K562 (cell line): ENCODE data around the gene LMTK2. TPM values are rescaled to one million over a fixed set of nuclear protein-coding genes. Genes with fewer than 3 reads are reported as not detected.

Experiments used
- BRF2 ChIP-seq: IDR thresholded peaks from 3 replicates; pipeline ENCODE4 v1.6.1; 2011; ENCODE audit warnings: borderline replicate concordance, mild to moderate bottlenecking; ENCODE audit not compliant: insufficient read length, insufficient read depth
- CBFA2T2 ChIP-seq: fragments of 450-650 bp; conservative IDR thresholded peaks from 2 replicates; pipeline ENCODE4 v1.6.1; 2017; ENCODE audit warnings: mild to moderate bottlenecking
- CBX3 ChIP-seq, 2 experiments: IDR thresholded peaks; 1 replicate in 1 of 2; 2 replicates in 1 of 2; pipeline ENCODE4 v1.6.1; 2012; ENCODE audit warnings: inconsistent platforms in 2 of 2, low read length in 2 of 2, borderline replicate concordance in 1 of 2, control low read depth in 1 of 2
- CEBPG ChIP-seq, 3 experiments: fragments of 200-800 bp in 1 of 3; sonication (Bioruptor generic) in 1 of 3; sonication (generic) in 1 of 3; formaldehyde crosslinking in 1 of 3; IDR thresholded peaks in 2 of 3; conservative IDR thresholded peaks in 1 of 3; 2 replicates each; pipeline versions ENCODE4 v1.6.1 to v1.8.0; 2016 to 2022; ENCODE audit warnings: missing compliant biosample characterization in 2 of 3, missing genetic modification characterization in 2 of 3, mild to moderate bottlenecking in 1 of 3, missing genetic modification reagents in 1 of 3
- ELF4 ChIP-seq: fragments of 450-650 bp; formaldehyde crosslinking; IDR thresholded peaks from 2 replicates; pipeline ENCODE4 v1.4.0; 2022; ENCODE audit warnings: missing genetic modification characterization
- FOXK1 ChIP-seq: sonication (generic); formaldehyde crosslinking; IDR thresholded peaks from 2 replicates; pipeline ENCODE4 v1.8.0; 2022; ENCODE audit warnings: missing genetic modification reagents, mild to moderate bottlenecking, borderline replicate concordance
- HMGN3 ChIP-seq: IDR thresholded peaks from 2 replicates; pipeline ENCODE4 v1.6.1; 2011; ENCODE audit warnings: borderline replicate concordance, low read depth, mild to moderate bottlenecking, mixed read lengths, low read length; ENCODE audit not compliant: insufficient read length; ENCODE audit errors: extremely low read depth
- KLF16 ChIP-seq: IDR thresholded peaks from 2 replicates; pipeline ENCODE4 v1.6.1; 2016; ENCODE audit warnings: antibody characterized with exemption
- MAFF ChIP-seq: IDR thresholded peaks from 2 replicates; pipeline ENCODE4 v1.6.1; 2012; ENCODE audit warnings: low read length, improper control_type of control experiment
- NCOR1 ChIP-seq: fragments of 450-650 bp; IDR thresholded peaks from 2 replicates; pipeline ENCODE4 v1.6.1; 2016; ENCODE audit warnings: mild to moderate bottlenecking, moderate library complexity
- NUFIP1 ChIP-seq: fragments of 450-650 bp; IDR thresholded peaks from 2 replicates; pipeline ENCODE4 v1.6.1; 2018; ENCODE audit not compliant: partially characterized antibody
- PHTF2 ChIP-seq: fragments of 250-450 bp; sonication (Bioruptor Pico); IDR thresholded peaks from 2 replicates; pipeline ENCODE4 v1.5.0; 2021; ENCODE audit warnings: mild to moderate bottlenecking
- PPARD ChIP-seq: fragments of 250-450 bp; sonication (Bioruptor Pico); IDR thresholded peaks from 2 replicates; pipeline ENCODE4 v1.8.0; 2022; ENCODE audit warnings: inconsistent platforms, mild to moderate bottlenecking, moderate library complexity
- REST ChIP-seq, 2 experiments: fragments of 450-650 bp; formaldehyde crosslinking in 1 of 2; IDR thresholded peaks; 2 replicates each; pipeline versions ENCODE4 v1.4.0 to v1.6.1; 2014 to 2020; ENCODE audit warnings: mild to moderate bottlenecking in 2 of 2, borderline replicate concordance in 1 of 2, low read depth in 1 of 2
- RNF2 ChIP-seq: sonication (generic); IDR thresholded peaks from 2 replicates; pipeline ENCODE4 v1.6.1; 2016
- SMAD4 ChIP-seq: fragments of 250-450 bp; sonication (Bioruptor Pico); conservative IDR thresholded peaks from 2 replicates; pipeline ENCODE4 v1.8.0; 2021; ENCODE audit warnings: inconsistent platforms, mild to moderate bottlenecking, moderate library complexity
- SRSF1 ChIP-seq: fragments of 200-400 bp; formaldehyde crosslinking; IDR thresholded peaks from 2 replicates; pipeline ENCODE4 v1.6.1; 2017; ENCODE audit warnings: mild to moderate bottlenecking, low read depth, low read length, moderate library complexity
- TSC22D4 ChIP-seq: fragments of 450-650 bp; IDR thresholded peaks from 2 replicates; pipeline ENCODE4 v1.6.1; 2016; ENCODE audit warnings: missing genetic modification characterization, missing biosample characterization, control low read depth
- polyA plus RNA-seq, 8 experiments: library from polyadenylated mRNA; depleted of rRNA in 4 of 8; stranded (reverse) in 5 of 8; unstranded in 3 of 8; fragments of >200 nt; fragmentation: Nextera tagmentation in 2 of 8; fragmentation: Illumina TruSeq in 1 of 8; extraction: Ambion mirVana in 2 of 8; extraction: Trizol in 1 of 8; gene quantifications; 2 replicates each; pipeline versions ENCODE4 v1.2.1 to v1.2.3, GENCODE V29; 2011 to 2014; ENCODE audit warnings: inconsistent platforms in 1 of 8, missing spikeins in 1 of 8
- total RNA-seq, 7 experiments: library from RNA; depleted of rRNA in 6 of 7; stranded (reverse); fragments of >200 nt in 6 of 7; fragmentation: Illumina TruSeq in 2 of 7; extraction: Trizol in 2 of 7; gene quantifications; 2 replicates each; pipeline versions ENCODE4 v1.2.1 to v1.2.3, GENCODE V29; 2011 to 2021; ENCODE audit warnings: low replicate concordance in 1 of 7

Gene LMTK2
- total and polyA plus RNA-seq, 9 of the 15 experiments (the other 6 are each of a cell fraction or from before 2014, with no cell fraction given) = 0.78 to 16.4 (median 6.3) TPM

GRCh38 chr7:98217623-98218582, 111.2 kb downstream of the LMTK2 start (continued):
- TF ChIP-seq SRSF1 = no peak
- peak; percentile 46; the same call in 1 of the 2 replicates for TF ChIP-seq REST (IDR thresholded peaks at IDR 0.05; ENCODE audit: borderline replicate concordance)
- TF ChIP-seq REST (CRISPR knock-in tag; IDR thresholded peaks at IDR 0.05; ENCODE audit: low read depth) = no peak
- 0 out of 2 replicates have a peak, but pooled peaks have one; percentile 44 for TF ChIP-seq RNF2
- peak; percentile 86 for TF ChIP-seq CBFA2T2
- TF ChIP-seq PPARD = no peak
- TF ChIP-seq CEBPG (CRISPR knock-in tag; IDR thresholded peaks at IDR 0.05) = no peak; the same call in 1 of the 2 replicates
- TF ChIP-seq CEBPG (tag; conservative IDR thresholded peaks at IDR 0.05 in 1 of 2, IDR thresholded peaks at IDR 0.05 in 1 of 2) = no peak
- TF ChIP-seq FOXK1 = no peak
- TF ChIP-seq NUFIP1 = no peak
- peak; percentile 86 for TF ChIP-seq KLF16
- TF ChIP-seq TSC22D4 = no peak
- peak; percentile 94 for TF ChIP-seq SMAD4 (CRISPR knock-in tag)
- peak; percentile 80 for TF ChIP-seq NCOR1
- TF ChIP-seq PHTF2 = no peak
- peak; percentile 59; the same call in 1 of the 2 replicates for TF ChIP-seq ELF4 (CRISPR knock-in tag)
- peak in 1 of 2 experiments; percentile 14; a peak in 1 of 3 replicates for TF ChIP-seq CBX3 (IDR thresholded peaks at IDR 0.05; ENCODE audit: borderline replicate concordance in 1 of 2, low read length in 2 of 2)
- no peak for TF ChIP-seq BRF2
- peak; percentile 25 for TF ChIP-seq HMGN3
- TF ChIP-seq MAFF = peak; percentile 16; the same call in 1 of the 2 replicates
